Breast epithelium (tissue), 3 donors: ENCODE results near the gene PDZD2.

ENCODE experiments used
- CTCF ChIP-seq, 3 donors: fragments of 450-650 bp; IDR thresholded peaks; one replicate each; pipeline ENCODE4 v1.5.1; 2016 to 2017; ENCODE audit warnings: antibody characterized with exemption in 3 of 3, mild to moderate bottlenecking in 3 of 3, moderate library complexity in 3 of 3
- POLR2A ChIP-seq: fragments of 450-650 bp; IDR thresholded peaks from one replicate; pipeline ENCODE4 v1.6.1; 2016; ENCODE audit warnings: antibody characterized with exemption, mild to moderate bottlenecking, moderate library complexity

DNA sequence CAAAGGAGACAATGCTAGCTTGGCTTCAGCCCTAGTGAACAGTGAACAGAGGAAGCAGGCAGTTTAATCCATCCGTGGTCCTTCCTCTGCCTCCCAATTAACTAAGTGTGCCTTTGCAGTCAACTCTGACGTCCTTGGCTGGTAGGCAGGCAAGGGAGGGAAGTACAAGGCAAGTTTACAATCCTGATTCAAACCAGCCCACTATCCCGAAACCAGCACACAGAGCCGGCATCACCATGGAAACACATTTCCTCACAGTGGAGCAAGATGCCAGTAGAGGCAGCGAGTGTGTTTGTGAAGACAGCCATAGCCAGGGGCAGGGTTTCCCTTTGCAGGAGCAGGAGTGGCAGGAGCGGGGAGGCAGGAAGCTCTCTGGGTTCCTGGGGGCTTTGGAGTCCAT, 461.3 kb downstream of the PDZD2 start:
- TF ChIP-seq POLR2A (no peak), CTCF (IDR thresholded peaks at IDR 0.05) (no peak)
